GM12872 (cell line): Measurements from ENCODE around the gene NPC1.

Experiments used
- TF ChIP-seq, protein P1 (sequence below): IDR thresholded peaks from 3 replicates; pipeline ENCODE4 v1.5.1; 2011; ENCODE audit warnings: low read depth, mild to moderate bottlenecking, low read length, moderate library complexity; ENCODE audit not compliant: insufficient read depth

The NPC1 gene

DNA sequence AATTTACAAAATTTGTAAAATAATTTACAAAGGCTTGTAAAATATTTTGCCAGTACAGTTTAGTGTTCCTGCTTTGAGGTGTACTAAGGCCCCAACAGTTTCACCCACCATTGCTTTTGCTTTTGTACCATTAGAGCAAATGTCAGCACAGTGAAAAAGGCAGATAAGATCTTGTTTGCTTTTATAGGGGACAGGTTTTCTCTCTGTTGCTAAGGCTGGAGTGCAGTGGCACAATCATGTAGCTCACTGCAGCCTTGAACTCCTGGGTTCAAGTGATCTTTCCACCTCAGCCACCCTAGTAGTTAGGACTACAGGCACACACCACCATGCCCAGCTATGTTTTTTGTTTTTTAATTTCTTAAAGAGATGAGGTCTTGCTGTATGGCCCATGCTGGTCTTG is 19.6 kb upstream of the NPC1 start:
- TF ChIP-seq, protein P1, sequence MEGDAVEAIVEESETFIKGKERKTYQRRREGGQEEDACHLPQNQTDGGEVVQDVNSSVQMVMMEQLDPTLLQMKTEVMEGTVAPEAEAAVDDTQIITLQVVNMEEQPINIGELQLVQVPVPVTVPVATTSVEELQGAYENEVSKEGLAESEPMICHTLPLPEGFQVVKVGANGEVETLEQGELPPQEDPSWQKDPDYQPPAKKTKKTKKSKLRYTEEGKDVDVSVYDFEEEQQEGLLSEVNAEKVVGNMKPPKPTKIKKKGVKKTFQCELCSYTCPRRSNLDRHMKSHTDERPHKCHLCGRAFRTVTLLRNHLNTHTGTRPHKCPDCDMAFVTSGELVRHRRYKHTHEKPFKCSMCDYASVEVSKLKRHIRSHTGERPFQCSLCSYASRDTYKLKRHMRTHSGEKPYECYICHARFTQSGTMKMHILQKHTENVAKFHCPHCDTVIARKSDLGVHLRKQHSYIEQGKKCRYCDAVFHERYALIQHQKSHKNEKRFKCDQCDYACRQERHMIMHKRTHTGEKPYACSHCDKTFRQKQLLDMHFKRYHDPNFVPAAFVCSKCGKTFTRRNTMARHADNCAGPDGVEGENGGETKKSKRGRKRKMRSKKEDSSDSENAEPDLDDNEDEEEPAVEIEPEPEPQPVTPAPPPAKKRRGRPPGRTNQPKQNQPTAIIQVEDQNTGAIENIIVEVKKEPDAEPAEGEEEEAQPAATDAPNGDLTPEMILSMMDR = no peak

DNA sequence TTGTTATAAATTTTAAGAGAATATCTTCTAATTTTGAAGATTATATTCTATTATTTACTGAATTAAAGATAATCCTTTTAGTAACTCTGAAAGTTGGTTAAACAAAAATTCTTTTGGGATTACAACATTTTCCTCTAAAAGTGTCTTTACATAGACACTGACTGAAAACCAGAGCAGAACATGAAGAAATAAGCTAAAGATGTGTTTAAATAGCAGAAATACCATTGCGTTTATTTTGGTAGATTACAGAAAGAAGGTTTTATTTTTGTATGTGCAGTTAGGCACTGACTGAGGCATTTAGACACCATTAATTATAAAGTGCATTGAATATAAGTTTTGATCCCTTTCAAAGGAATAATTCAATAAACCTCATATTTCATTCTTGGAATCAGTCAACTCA is 13.5 kb upstream of the NPC1 start:
- TF ChIP-seq, protein P1 = no peak

DNA sequence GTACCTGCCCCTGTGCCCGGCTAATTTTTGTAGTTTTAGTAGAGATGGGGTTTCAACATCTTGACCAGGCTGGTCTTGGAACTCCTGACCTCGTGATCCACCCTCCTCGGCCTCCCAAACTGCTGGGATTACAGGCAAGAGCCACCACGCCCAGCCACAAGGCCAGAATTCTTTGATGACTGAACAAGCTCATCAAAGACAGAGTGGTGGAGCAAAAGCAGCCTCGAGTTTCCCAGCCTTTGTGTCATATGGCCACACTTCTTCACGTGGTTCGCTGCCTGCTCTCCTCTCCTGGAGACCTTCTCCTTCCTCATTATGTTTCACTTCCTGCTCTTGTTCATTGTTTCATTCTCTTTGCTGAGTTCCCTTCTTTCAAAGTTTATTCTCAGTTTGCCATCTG is 9.9 kb upstream of the NPC1 start:
- TF ChIP-seq, protein P1 = no peak

DNA sequence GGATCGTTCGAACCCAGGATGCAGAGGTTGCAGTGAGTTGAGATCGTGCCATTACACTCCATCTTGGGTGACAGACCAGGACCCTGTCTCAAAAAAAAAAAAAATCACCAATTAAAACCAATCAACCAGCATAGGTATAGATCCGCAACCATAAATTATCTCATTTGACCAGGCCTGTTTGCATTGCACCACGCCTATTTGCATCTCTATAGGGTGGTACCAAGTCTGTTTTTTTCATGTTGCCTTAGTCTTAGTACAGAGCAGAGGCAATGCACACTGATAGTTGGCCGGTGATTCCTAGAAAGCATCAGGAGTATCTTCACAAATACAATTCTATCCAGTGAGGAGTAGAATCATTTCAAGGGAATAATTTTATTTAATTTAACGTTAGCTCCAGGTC is 9.3 kb upstream of the NPC1 start:
- TF ChIP-seq, protein P1 = no peak

DNA sequence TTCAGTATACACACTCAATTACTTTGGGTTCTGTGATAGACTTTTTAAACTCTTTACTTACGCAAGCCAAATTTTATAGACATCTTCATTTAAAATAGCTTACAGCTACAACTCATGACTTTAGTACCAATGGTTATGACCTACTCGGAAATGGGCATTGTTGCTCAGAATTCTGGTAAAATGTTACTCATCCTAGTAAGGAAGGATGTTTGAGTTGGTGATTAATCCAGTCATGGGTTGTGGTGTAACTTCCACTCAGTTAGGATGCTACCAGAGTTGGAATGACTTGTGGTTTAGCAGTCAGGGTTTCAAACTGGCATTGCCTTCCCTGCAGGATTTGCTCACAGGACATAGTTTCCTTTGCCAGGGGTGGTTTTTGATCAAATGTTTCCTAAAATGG is 7.4 kb upstream of the NPC1 start:
- TF ChIP-seq, protein P1 = no peak

DNA sequence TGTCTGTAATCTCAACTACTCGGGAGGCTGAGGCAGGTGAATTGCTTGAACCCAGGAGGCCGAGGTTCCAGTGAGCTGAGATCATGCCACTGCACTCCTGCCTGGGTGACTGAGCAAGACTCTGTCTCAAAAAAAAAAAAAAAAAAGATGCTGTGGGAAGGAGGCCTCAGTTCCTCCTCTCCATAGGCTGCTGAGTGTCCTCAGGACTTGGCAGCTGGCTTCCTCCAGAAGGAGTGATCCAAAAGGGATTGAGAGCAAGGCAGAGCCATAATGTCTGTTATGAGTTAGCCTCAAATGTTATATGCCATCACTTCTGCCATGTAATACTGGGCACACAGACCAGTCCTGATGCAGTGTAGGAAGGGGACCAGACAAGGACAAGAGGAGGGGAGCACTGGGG is 6.6 kb upstream of the NPC1 start:
- TF ChIP-seq, protein P1 = no peak

DNA sequence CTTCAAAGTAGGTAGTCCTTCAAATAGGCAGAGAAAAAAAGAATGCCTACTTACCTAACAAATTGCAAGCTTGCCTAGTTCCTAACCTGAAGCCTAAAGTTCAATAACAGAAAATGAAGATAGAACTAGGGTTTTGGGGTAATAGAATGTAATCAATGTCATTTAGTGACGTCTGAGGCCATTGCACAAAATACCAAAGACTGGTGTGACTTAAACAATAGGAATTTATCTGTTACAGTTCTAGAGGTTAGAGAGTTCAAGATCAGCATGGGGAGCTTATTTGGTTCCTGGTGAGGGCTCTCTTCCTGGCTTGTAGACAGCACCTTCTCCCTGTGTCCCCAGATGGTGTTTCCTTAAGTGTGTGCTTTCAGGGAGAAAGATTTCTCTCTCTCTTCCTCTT is 4.7 kb upstream of the NPC1 start:
- TF ChIP-seq, protein P1 = no peak
